RWPE2 (cell line): ENCODE measurements around the gene MYL10.

Experiments used
- ATAC-seq: fragments of 200-7000 bp; cut with Tn5 transposase; 3 replicates; pipeline ENCODE4 v1.9.1; 2021; ENCODE audit warnings: low read depth
- DNase-seq: peaks from one replicate; pipeline ENCODE4 v3.0.0-alpha.2; 2020; ENCODE audit warnings: low spot score
- H3K27ac ChIP-seq: fragments of 450-650 bp; 2 replicates; pipeline ENCODE4 v1.5.1; 2017; ENCODE audit warnings: mild to moderate bottlenecking; ENCODE audit not compliant: poor library complexity, severe bottlenecking
- H3K27me3 ChIP-seq: fragments of 250-450 bp; sonication (Bioruptor Pico); 2 replicates; pipeline ENCODE4 v1.5.1; 2021; ENCODE audit warnings: mild to moderate bottlenecking, moderate library complexity; ENCODE audit not compliant: insufficient read depth, poor library complexity, severe bottlenecking
- H3K36me3 ChIP-seq: fragments of 250-450 bp; sonication (Bioruptor Pico); 2 replicates; pipeline ENCODE4 v1.5.1; 2020; ENCODE audit warnings: low read depth, mild to moderate bottlenecking, moderate library complexity
- H3K4me1 ChIP-seq: fragments of 250-450 bp; sonication (Bioruptor Pico); 2 replicates; pipeline ENCODE4 v1.5.1; 2021; ENCODE audit warnings: mild to moderate bottlenecking, moderate library complexity; ENCODE audit not compliant: insufficient read depth, poor library complexity, severe bottlenecking
- H3K4me3 ChIP-seq: fragments of 250-450 bp; sonication (Bioruptor Pico); 2 replicates; pipeline ENCODE4 v1.5.1; 2021; ENCODE audit warnings: mild to moderate bottlenecking, moderate library complexity; ENCODE audit not compliant: severe bottlenecking
- H3K9me3 ChIP-seq: fragments of 250-450 bp; sonication (Bioruptor Pico); 2 replicates; pipeline ENCODE4 v1.5.1; 2021; ENCODE audit warnings: mild to moderate bottlenecking, moderate library complexity; ENCODE audit not compliant: severe bottlenecking
- CTCF ChIP-seq: fragments of 450-650 bp; IDR thresholded peaks from one replicate; pipeline ENCODE4 v1.5.1; 2017; ENCODE audit warnings: mild to moderate bottlenecking, moderate library complexity; ENCODE audit not compliant: poor library complexity, severe bottlenecking

The MYL10 gene

DNA sequence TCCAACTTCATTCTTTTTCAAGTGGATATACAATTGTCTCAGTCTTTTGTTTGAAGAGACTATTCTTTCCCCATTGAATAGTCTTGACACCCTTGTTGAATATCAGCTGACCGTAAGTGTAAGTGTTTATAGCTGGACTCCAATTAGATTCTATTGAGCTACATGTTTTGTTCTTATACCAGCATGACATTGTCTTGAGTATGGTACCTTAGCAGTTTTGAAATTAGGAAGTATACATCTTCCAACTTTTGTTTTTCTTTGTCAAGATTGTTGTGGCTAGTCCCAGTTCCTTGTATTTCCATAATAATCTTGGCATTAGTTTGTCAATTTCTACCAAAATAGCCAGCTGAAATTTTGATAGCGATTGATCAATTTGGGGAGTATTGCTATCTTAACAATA is 56.9 kb downstream of the MYL10 start:
- no peak for DNase-seq
- no peak for TF ChIP-seq CTCF
- no peak overlapping the region for H3K27ac ChIP-seq
- no peak overlapping the region for H3K4me3 ChIP-seq
- H3K36me3 ChIP-seq = no peaks in the 10 kb centered on the region
- H3K27me3 ChIP-seq = no peaks in the 10 kb centered on the region
- H3K9me3 ChIP-seq = peaks cover 9% of the 10 kb centered on the region
- ATAC-seq = no peak
- H3K4me1 ChIP-seq = no peaks in the 10 kb centered on the region

DNA sequence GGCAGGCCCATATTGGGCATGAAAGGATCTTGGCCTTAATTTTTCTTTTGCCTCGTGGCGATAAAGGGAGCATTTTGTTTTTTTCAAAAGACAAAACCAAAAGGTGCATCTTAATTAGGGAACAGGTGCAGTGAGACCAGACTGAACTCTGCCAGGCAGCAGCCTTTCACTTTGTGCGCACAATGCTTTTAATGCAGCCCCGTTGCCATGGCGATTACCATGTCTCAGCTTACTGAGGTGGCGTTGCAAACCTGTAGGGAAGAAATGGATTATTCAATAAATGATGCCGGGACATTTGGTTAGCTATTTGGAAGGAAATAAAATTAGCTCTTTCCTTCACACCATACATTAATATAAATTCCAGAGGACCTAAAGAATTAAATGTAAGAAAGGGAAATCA is 61.9 kb downstream of the MYL10 start:
- Histone ChIP-seq H3K4me1 (no peaks in the 10 kb centered on the region), H3K27me3 (no peaks in the 10 kb centered on the region), H3K36me3 (no peaks in the 10 kb centered on the region), H3K27ac (no peak overlapping the region), H3K9me3 (peaks cover 9% of the 10 kb centered on the region), H3K4me3 (no peak overlapping the region)
- ATAC-seq (no peak), DNase-seq (peak; percentile 24)
- no peak for TF ChIP-seq CTCF

DNA sequence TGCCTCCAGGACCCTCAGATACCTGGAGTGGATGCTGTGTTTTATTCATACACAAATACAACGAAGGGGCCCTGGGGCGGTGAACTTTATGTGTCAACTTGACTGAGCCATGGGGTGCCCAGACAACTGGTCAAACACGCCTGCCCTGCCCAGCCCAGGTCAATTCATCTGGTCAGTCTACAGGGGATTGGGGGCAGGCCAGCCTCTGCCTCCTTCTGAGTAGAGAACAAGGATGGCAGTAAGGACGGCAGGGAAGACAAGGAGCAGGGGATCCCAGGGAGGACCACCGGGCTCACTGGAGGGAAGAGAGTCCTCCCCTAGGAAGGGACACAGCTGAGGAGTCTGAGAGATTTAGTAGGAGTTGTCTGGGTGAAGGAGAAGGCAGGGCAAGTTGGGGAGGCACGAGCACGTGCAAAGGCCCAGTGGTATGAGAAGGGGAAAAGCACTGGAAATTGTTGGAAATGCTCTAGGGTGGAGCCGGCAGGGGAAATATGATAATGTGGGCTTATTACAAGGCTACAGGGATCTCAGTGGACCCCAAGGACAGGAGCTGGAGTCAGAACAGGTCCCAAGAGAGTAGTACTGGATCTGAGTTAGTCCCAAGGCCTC is 63.4 kb downstream of the MYL10 start:
- Histone ChIP-seq H3K4me1 (no peaks in the 10 kb centered on the region), H3K36me3 (no peaks in the 10 kb centered on the region), H3K9me3 (peaks cover 6% of the 10 kb centered on the region), H3K27me3 (no peaks in the 10 kb centered on the region), H3K4me3 (no peak overlapping the region), H3K27ac (no peak overlapping the region)
- DNase-seq (peak; percentile 40), ATAC-seq (no peak)
- TF ChIP-seq CTCF = no peak

DNA sequence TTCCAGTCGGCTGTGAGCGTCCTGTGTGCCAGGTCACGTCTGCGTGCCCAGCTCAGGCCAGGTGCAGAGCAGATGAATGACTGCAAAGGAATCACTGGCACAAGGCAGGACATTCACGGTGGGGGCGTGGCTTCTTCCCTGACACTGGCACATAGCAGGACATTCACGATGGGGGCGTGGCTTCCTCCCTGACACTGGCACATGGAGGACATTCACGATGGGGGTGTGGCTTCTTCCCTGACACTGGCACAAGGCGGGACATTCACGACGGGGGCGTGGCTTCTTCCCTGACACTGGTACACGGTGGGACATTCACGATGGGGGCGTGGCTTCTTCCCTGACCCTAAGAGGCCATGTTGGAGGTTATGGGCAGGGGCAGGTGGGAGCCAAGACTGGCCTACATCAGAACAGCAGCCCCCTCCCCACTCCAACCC is 64.3 kb downstream of the MYL10 start:
- TF ChIP-seq CTCF = no peak
- DNase-seq (peak; percentile 62), ATAC-seq (peak; percentile 53)
- H3K36me3 ChIP-seq = no peaks in the 10 kb centered on the region
- no peaks in the 10 kb centered on the region for H3K27me3 ChIP-seq
- H3K4me3 ChIP-seq = no peak overlapping the region
- no peak overlapping the region for H3K27ac ChIP-seq
- no peaks in the 10 kb centered on the region for H3K4me1 ChIP-seq
- peaks cover 3% of the 10 kb centered on the region for H3K9me3 ChIP-seq

GRCh38 chr7:101563943-101564777 is 64.9 kb downstream of the MYL10 start:
- Histone ChIP-seq H3K4me3 (no peak overlapping the region), H3K4me1 (no peaks in the 10 kb centered on the region), H3K36me3 (no peaks in the 10 kb centered on the region), H3K27me3 (no peaks in the 10 kb centered on the region), H3K27ac (no peak overlapping the region), H3K9me3 (no peaks in the 10 kb centered on the region)
- TF ChIP-seq CTCF = no peak
- DNase-seq (peak; percentile 34), ATAC-seq (peak; percentile 31; the same call in 1 of the 3 replicates)
